Aorta (tissue), 5 donors: ENCODE data around the gene GAL3ST2. TPM values are rescaled to one million over a fixed set of nuclear protein-coding genes. Genes with fewer than 3 reads are reported as not detected.
"Not testable (repeated sequence)": the region's sequence is repeated elsewhere in the genome, so short reads cannot be mapped to it uniquely, and the experiment has no call there.

Experiments
- ATAC-seq: fragments of 200-7000 bp; cut with Tn5 transposase; one replicate; pipeline ENCODE4 v1.9.1; 2022; ENCODE audit warnings: moderate library complexity; ENCODE audit not compliant: low FRiP score
- DNase-seq, 2 donors: peaks; one replicate each; pipeline ENCODE4 v3.0.0-alpha.2; 2020
- H3K27ac ChIP-seq, 2 donors: one replicate each; pipeline ENCODE4 v1.5.1; 2013; ENCODE audit warnings: low read length in 2 of 2, mild to moderate bottlenecking in 2 of 2, moderate library complexity in 2 of 2, control low read depth in 1 of 2, inconsistent platforms in 1 of 2, low read depth in 1 of 2
- H3K27me3 ChIP-seq, 2 donors: one replicate each; pipeline ENCODE4 v1.6.1; 2013; ENCODE audit warnings: control low read depth in 1 of 2, low read length in 1 of 2, mild to moderate bottlenecking in 1 of 2, moderate library complexity in 1 of 2; ENCODE audit not compliant: insufficient read depth in 2 of 2, control insufficient read depth in 1 of 2
- H3K36me3 ChIP-seq, 2 donors: one replicate each; pipeline ENCODE4 v1.6.1; 2013; ENCODE audit warnings: control low read depth in 1 of 2, low read length in 1 of 2, mild to moderate bottlenecking in 1 of 2; ENCODE audit not compliant: insufficient read depth in 2 of 2, control insufficient read depth in 1 of 2
- H3K4me1 ChIP-seq, 2 donors: one replicate each; pipeline ENCODE4 v1.6.1; 2013; ENCODE audit warnings: low read length in 2 of 2, control low read depth in 1 of 2, mild to moderate bottlenecking in 1 of 2, moderate library complexity in 1 of 2; ENCODE audit not compliant: insufficient read depth in 2 of 2, control insufficient read depth in 1 of 2
- H3K4me3 ChIP-seq, 2 donors: one replicate each; pipeline ENCODE4 v1.5.1; 2013; ENCODE audit warnings: low read length in 2 of 2, control low read depth in 1 of 2, mild to moderate bottlenecking in 1 of 2
- H3K9me3 ChIP-seq: one replicate; pipeline ENCODE4 v1.6.1; 2013; ENCODE audit warnings: mild to moderate bottlenecking, low read length; ENCODE audit not compliant: control insufficient read depth
- WGBS, 2 donors: extraction: QIAGEN DNeasy Blood & Tissue Kit; methylation state at CpG; one replicate each; pipeline ENCODE4 v1.1.7; 2013; 5-methylcytosine and 5-hydroxymethylcytosine counted together
- intact Hi-C, 2 donors: fragments of 100-400 bp; cut with DNase I; formaldehyde crosslinking; loops; one replicate each; pipeline versions ENCODE4 v1.14.2 to v1.15.0; 2022
- polyA plus RNA-seq, 2 donors: library from polyadenylated mRNA; stranded (reverse); fragments of 200-250 nt; gene quantifications; one replicate each; pipeline ENCODE4 v1.2.3, GENCODE V29; 2013
- total RNA-seq, 2 donors: library from RNA; stranded (reverse); fragmentation: NEBNext Ultra II Directional; extraction: Animal tissue kit (Norgen Biotek cat#: 25700); gene quantifications; one replicate each; pipeline ENCODE4 v1.2.1, GENCODE V29; 2021
- donor health status: healthy with polysubstance abuse.
- donor health status: Bipolar disorder and iron deficiency.
- donor health status: DM: no; HTN: no; CAD: no.
- donor health status: DM: no; HTN: no; CAD: no.
- donor health status: DM: yes; HTN: yes; CAD: no.

GAL3ST2 gene
- total and polyA plus RNA-seq, 4 donors, result not detected

DNA sequence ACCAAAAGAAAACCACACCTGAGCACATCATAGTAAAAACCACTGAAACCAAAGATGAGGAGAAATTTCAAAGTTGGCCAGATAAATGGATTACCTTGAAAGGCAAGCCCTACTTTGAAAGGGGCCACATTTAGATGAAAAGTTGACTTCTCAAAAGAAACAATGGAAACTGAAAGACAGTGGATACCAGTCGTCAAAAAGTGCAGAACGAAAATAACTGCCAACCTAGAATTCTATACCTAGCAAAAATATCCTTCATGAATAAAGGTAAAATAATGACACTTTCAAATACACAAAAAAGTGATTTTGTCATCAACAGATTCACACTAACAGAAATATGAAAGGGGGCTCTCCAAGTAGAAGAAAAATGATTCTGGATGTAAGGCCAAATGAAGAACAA is 50.8 kb downstream of the GAL3ST2 start:
- DNase-seq (no peak), ATAC-seq (no peak)
- no peaks in the 10 kb centered on the region for H3K36me3 ChIP-seq
- intact Hi-C loops, result no loop called here
- no peaks in the 10 kb centered on the region for H3K4me1 ChIP-seq
- H3K27ac ChIP-seq, result no peak overlapping the region
- no peak overlapping the region for H3K4me3 ChIP-seq
- H3K27me3 ChIP-seq, result no peaks in the 10 kb centered on the region
- WGBS, 2 donors, result 80 to 87% methylated on average over 2 of the region's 2 CpGs
- peaks cover 6% of the 10 kb centered on the region for H3K9me3 ChIP-seq

DNA sequence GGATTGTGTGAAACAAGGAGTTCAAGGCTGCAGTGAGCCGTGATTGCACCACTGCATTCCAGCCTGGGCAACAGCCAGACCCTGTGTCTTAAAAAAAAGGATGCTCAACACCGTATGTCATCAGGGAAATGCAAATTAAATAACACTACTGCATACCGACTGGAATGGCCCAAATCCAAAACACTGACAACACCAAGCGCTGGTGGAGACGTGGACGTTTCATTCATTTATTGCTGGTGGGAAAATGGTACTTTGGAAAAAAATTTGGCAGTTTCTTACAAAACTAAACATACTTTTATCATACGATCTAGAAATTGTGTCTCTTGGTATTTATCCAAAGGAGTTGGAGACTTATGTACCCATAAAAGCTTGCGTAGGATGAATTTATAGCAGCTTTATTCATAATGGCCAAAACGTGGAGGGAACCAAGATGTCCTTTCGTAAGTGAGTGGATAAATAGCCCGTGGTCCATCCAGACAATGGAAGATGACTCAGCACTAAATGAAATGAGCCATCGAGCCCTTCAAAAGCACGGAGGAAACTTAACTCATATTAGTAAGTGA is 56.6 kb downstream of the GAL3ST2 start:
- Histone ChIP-seq H3K4me1 (no peaks in the 10 kb centered on the region), H3K4me3 (no peak overlapping the region), H3K27me3 (no peaks in the 10 kb centered on the region), H3K27ac (no peak overlapping the region), H3K9me3 (no peaks in the 10 kb centered on the region), H3K36me3 (no peaks in the 10 kb centered on the region)
- intact Hi-C loops, result no loop called here
- 1 to 4% methylated on average over 13 of the region's 13 CpGs for WGBS, 2 donors
- no peak for DNase-seq
- ATAC-seq, result no peak

DNA sequence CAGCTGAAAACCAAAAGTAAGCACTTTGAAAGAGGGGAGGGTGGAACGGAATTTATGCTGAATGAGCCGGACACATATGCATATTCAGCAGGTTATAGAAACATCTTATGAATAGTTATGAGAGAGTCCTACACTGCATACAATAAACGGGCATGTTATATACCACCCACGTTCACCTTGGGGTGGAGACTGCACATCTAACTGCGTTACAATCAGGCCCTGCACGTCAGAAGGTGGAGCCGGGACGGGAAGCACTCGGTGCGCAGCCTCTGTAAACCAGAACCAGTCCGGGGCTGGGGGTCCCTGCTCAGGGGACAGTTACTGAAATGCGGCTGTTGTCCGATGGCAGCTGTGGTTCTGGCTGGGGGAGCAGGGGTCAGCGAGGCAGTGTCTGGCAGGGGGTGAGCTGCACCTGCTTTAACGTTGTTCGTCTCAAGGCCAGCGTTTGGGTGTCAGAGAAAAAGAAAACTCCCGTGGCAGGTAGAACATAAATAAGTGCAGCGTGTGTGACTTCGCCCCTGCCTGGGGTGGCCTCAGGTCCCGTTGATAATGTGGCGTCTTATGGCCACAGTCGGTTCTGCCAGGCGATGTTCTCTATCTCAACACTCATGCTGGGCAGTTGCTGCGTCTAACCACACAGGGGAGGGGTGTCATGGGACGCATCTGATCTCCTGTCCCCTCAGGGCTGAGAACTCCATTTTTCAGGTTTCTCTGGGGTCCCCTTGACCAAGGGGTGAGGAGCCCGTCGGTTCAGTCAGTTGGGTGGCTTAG is 57.3 kb downstream of the GAL3ST2 start:
- H3K9me3 ChIP-seq, H3K36me3 ChIP-seq, H3K27me3 ChIP-seq, intact Hi-C loops, H3K4me1 ChIP-seq, H3K4me3 ChIP-seq, ATAC-seq, DNase-seq, H3K27ac ChIP-seq: not testable (repeated sequence)
- WGBS, 2 donors, result 78 to 80% methylated on average over 26 to 28 of the region's 28 CpGs

GRCh38 chr2:241834527-241835210 is 58.0 kb downstream of the GAL3ST2 start:
- ATAC-seq (no peak), DNase-seq (no peak)
- no peaks in the 10 kb centered on the region for H3K27me3 ChIP-seq
- no peak overlapping the region for H3K4me3 ChIP-seq
- H3K4me1 ChIP-seq, result no peaks in the 10 kb centered on the region
- intact Hi-C loops, result no loop called here
- 91 to 95% methylated on average over 10 of the region's 10 CpGs for WGBS, 2 donors
- H3K9me3 ChIP-seq, result no peaks in the 10 kb centered on the region
- H3K36me3 ChIP-seq, result no peaks in the 10 kb centered on the region
- H3K27ac ChIP-seq, result no peak overlapping the region

GRCh38 chr2:241835611-241836010 is 59.0 kb downstream of the GAL3ST2 start:
- Histone ChIP-seq H3K4me3 (no peak overlapping the region), H3K27me3 (no peaks in the 10 kb centered on the region), H3K36me3 (no peaks in the 10 kb centered on the region), H3K27ac (no peak overlapping the region), H3K9me3 (no peaks in the 10 kb centered on the region), H3K4me1 (no peaks in the 10 kb centered on the region)
- DNase-seq (no peak), ATAC-seq (no peak)
- intact Hi-C loops, result no loop called here
- 83 to 84% methylated on average over 4 of the region's 4 CpGs for WGBS, 2 donors

GRCh38 chr2:241836292-241836691 is 59.7 kb downstream of the GAL3ST2 start:
- 43 to 50% methylated on average over 6 of the region's 6 CpGs for WGBS, 2 donors
- Histone ChIP-seq H3K4me3 (no peak overlapping the region), H3K27me3 (no peaks in the 10 kb centered on the region), H3K27ac (no peak overlapping the region), H3K4me1 (no peaks in the 10 kb centered on the region), H3K36me3 (no peaks in the 10 kb centered on the region), H3K9me3 (no peaks in the 10 kb centered on the region)
- DNase-seq (no peak), ATAC-seq (no peak)
- intact Hi-C loops, result no loop called here

DNA sequence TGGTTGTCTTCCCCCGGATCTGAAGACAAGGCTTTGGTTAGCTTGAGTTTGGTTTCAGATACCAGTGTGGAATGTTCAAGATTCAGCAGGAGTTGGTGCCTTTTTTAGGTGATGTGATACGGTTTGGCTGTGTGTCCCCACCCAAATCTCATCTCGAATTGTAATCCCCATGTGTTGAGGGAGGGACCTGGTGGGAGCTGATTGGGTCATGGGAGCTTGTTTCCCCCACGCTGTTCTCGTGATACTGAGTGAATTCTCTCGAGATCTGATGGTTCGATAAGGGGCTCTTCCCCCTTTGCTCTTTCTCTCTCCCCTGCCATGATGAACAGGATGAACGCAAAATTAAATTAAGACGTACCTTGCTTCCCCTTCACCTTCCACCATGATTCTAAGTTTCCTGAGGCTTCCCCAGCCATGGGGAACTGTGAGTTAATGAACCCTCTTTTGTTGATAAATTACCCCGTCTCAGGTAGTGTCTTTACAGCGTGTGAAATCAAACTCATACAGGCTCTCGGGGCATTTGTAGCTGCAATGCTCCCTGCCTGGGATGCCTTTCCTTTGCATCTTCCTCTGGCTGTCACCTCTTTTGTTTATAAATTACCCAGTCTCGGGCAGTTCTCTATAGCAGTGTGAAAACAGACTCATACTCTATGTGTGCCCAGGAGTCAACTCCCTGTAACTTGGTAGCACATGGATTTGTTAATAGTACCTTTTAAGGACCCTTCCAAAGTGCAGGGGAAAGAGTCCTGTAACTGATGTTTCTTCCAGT is 60.8 kb downstream of the GAL3ST2 start:
- Histone ChIP-seq H3K4me1 (no peaks in the 10 kb centered on the region), H3K9me3 (no peaks in the 10 kb centered on the region), H3K27me3 (no peaks in the 10 kb centered on the region), H3K36me3 (no peaks in the 10 kb centered on the region), H3K4me3 (no peak overlapping the region), H3K27ac (no peak overlapping the region)
- no peak for ATAC-seq
- 79 to 80% methylated on average over 13 of the region's 13 CpGs for WGBS, 2 donors
- no peak for DNase-seq
- intact Hi-C loops, result no loop called here

DNA sequence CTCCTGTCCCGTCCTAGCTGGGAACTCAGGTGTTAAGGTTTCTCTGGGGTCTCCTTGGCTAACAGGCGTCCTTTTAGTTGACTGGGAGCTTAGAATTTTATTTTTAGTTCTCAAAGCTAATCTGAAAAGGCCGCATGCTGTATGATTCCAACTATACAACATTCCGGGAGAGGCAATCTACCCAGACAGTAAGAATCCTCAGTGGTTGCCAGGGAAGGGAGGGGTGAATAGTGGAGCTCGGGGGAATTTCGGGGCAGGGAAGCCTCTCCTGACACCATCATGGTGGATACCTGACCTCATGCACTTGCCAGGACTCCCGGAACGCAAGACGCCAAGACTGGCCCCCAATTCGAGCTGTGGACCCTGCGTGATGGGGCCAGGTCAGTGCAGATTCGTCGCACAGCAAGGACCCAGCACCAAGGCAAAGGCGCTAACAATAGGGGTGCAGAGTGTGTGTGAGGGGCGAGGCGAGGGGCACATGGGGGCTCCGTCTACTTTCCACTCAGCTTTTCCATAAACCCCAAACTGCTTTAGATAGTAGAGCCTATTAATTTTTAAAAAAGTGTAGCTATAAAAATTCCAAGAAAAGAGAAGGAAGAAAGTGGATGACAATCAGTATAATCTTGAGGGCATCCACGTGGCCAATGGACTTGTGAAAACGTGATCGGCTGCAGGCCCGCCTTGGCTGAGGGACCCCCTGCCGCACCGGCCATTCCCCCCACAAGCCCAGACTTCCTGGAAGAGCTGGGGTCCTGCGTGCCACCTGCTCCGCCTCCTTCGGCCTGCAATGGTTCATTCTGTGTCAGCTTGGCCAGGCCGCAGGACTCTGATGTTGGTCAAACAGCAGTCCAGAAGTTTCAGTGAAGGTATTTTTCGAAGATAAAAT is 64.8 kb downstream of the GAL3ST2 start:
- H3K36me3 ChIP-seq, result no peaks in the 10 kb centered on the region
- H3K27me3 ChIP-seq, result no peaks in the 10 kb centered on the region
- no peak overlapping the region for H3K4me3 ChIP-seq
- DNase-seq, result peak in 1 of 2 donors; percentile 73
- H3K27ac ChIP-seq, result no peak overlapping the region
- 69 to 73% methylated on average over 28 of the region's 28 CpGs for WGBS, 2 donors
- H3K4me1 ChIP-seq, result no peaks in the 10 kb centered on the region
- intact Hi-C loops, result no loop called here
- ATAC-seq, result no peak
- H3K9me3 ChIP-seq, result no peaks in the 10 kb centered on the region
